Fibroblast of mammary gland (primary cell): ENCODE data around the gene CLPX.
A peak's percentile ranks its signal among the peaks of the same experiment; 100 is the strongest.

ENCODE experiments used
- DNase-seq: peaks from one replicate; pipeline ENCODE4 v3.0.0-alpha.2; 2010; ENCODE audit warnings: low read depth
- H3K4me3 ChIP-seq: 2 replicates; pipeline ENCODE4 v1.5.1; 2011; ENCODE audit warnings: low read depth, mild to moderate bottlenecking, low read length, moderate library complexity; ENCODE audit not compliant: control insufficient read depth
- CTCF ChIP-seq: conservative IDR thresholded peaks from 2 replicates; pipeline ENCODE4 v1.5.1; 2011; ENCODE audit warnings: low read depth, low read length, inconsistent platforms; ENCODE audit not compliant: control insufficient read depth, insufficient read depth

CLPX gene

GRCh38 chr15:65222891-65223290 lies 37.7 kb upstream of the CLPX start:
- H3K4me3 ChIP-seq, result no peak overlapping the region
- DNase-seq, result peak; percentile 4
- TF ChIP-seq CTCF, result no peak

GRCh38 chr15:65221697-65222096 lies 36.6 kb upstream of the CLPX start:
- no peak for TF ChIP-seq CTCF
- DNase-seq, result no peak
- H3K4me3 ChIP-seq, result no peak overlapping the region

- no peak overlapping the region for H3K4me3 ChIP-seq
- no peak for DNase-seq
- no peak for TF ChIP-seq CTCF
These were observed 34.0 kb upstream of the CLPX start for GRCh38 chr15:65219137-65219536.

- DNase-seq, result no peak
- no peak overlapping the region for H3K4me3 ChIP-seq
- TF ChIP-seq CTCF, result no peak
These were observed 32.7 kb upstream of the CLPX start for GRCh38 chr15:65217526-65218482.

- no peak for DNase-seq
- TF ChIP-seq CTCF, result no peak
- no peak overlapping the region for H3K4me3 ChIP-seq
These were observed 30.4 kb upstream of the CLPX start for GRCh38 chr15:65215496-65215895.

- no peak for TF ChIP-seq CTCF
- no peak overlapping the region for H3K4me3 ChIP-seq
- no peak for DNase-seq
These were observed 28.9 kb upstream of the CLPX start for GRCh38 chr15:65214010-65214409.
